Measurements from ENCODE around the gene ACSL1.

ACSL1 gene

DNA sequence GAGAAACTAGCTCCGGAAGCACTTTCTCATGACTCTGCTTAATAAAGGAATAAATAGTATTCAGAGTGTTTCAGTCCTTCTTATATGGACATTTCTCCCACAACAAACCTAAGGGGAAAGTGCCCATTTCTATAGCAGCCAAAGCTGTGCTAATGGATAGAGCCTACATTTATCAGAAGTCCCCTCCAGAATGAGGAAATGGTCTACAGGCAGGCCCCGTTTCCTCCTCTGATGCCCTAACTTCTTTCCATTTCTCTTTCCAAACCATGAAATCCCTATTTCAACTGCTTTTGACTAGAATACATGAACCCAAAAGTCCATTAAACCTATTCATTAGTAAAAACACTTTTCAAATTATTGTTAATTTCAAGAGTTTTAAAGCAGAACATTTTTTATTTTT, 4.5 kb downstream of the ACSL1 start:
- Histone ChIP-seq H4K20me1 (ENCODE audit: insufficient read depth, low read length, poor library complexity, severe bottlenecking) (no peaks in the 10 kb centered on the region), H3F3A (ENCODE audit: low read depth) (no peaks in the 10 kb centered on the region; the same call in 1 of the 2 replicates), H2AFZ (ENCODE audit: low read length) (no peak overlapping the region), H3K4me1 (ENCODE audit: insufficient read depth, low read length, poor library complexity, severe bottlenecking) (peaks cover 16% of the 10 kb centered on the region), H3K9me3 (ENCODE audit: insufficient read depth, low read depth, low read length) (no peaks in the 10 kb centered on the region), H3K4me3 (ENCODE audit: low read length, poor library complexity, severe bottlenecking) (no peak overlapping the region), H3K79me2 (ENCODE audit: insufficient read depth, low read length) (no peaks in the 10 kb centered on the region), H3K9ac (ENCODE audit: low read depth, low read length, poor library complexity, severe bottlenecking) (no peak overlapping the region), H3K9me2 (replicated peaks; ENCODE audit: low read depth, low read length) (no peaks in the 10 kb centered on the region), H3K36me3 (ENCODE audit: insufficient read depth, low read length) (no peaks in the 10 kb centered on the region), H3K4me2 (ENCODE audit: low read depth, low read length, poor library complexity, severe bottlenecking) (no peak overlapping the region), H3K27me3 (ENCODE audit: insufficient read depth, low read length, poor library complexity, severe bottlenecking) (peaks cover 9% of the 10 kb centered on the region)
- no peak for TF ChIP-seq EZH2phosphoT487 (IDR thresholded peaks at IDR 0.05; ENCODE audit: borderline replicate concordance)
- TF ChIP-seq, protein P1, sequence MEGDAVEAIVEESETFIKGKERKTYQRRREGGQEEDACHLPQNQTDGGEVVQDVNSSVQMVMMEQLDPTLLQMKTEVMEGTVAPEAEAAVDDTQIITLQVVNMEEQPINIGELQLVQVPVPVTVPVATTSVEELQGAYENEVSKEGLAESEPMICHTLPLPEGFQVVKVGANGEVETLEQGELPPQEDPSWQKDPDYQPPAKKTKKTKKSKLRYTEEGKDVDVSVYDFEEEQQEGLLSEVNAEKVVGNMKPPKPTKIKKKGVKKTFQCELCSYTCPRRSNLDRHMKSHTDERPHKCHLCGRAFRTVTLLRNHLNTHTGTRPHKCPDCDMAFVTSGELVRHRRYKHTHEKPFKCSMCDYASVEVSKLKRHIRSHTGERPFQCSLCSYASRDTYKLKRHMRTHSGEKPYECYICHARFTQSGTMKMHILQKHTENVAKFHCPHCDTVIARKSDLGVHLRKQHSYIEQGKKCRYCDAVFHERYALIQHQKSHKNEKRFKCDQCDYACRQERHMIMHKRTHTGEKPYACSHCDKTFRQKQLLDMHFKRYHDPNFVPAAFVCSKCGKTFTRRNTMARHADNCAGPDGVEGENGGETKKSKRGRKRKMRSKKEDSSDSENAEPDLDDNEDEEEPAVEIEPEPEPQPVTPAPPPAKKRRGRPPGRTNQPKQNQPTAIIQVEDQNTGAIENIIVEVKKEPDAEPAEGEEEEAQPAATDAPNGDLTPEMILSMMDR (conservative IDR thresholded peaks at IDR 0.05; ENCODE audit: low read length), result no peak

- H3K4me3 ChIP-seq (ENCODE audit: low read length, poor library complexity, severe bottlenecking), result no peak overlapping the region
- no peaks in the 10 kb centered on the region for H3K9me3 ChIP-seq (ENCODE audit: insufficient read depth, low read depth, low read length)
- H3K27me3 ChIP-seq (ENCODE audit: insufficient read depth, low read length, poor library complexity, severe bottlenecking), result peaks cover 4% of the 10 kb centered on the region
- H3K4me1 ChIP-seq (ENCODE audit: insufficient read depth, low read length, poor library complexity, severe bottlenecking), result peaks cover 9% of the 10 kb centered on the region
- H3K9me2 ChIP-seq (replicated peaks; ENCODE audit: low read depth, low read length), result no peaks in the 10 kb centered on the region
- no peak overlapping the region for H3K4me2 ChIP-seq (ENCODE audit: low read depth, low read length, poor library complexity, severe bottlenecking)
- H3K79me2 ChIP-seq (ENCODE audit: insufficient read depth, low read length), result no peaks in the 10 kb centered on the region
- H3F3A ChIP-seq (ENCODE audit: low read depth), result no peaks in the 10 kb centered on the region; the same call in 1 of the 2 replicates
- no peak for TF ChIP-seq EZH2phosphoT487 (IDR thresholded peaks at IDR 0.05; ENCODE audit: borderline replicate concordance)
- TF ChIP-seq, protein P1 (conservative IDR thresholded peaks at IDR 0.05; ENCODE audit: low read length), result no peak
- H3K36me3 ChIP-seq (ENCODE audit: insufficient read depth, low read length), result no peaks in the 10 kb centered on the region
- no peak overlapping the region for H2AFZ ChIP-seq (ENCODE audit: low read length)
- H4K20me1 ChIP-seq (ENCODE audit: insufficient read depth, low read length, poor library complexity, severe bottlenecking), result no peaks in the 10 kb centered on the region
- H3K9ac ChIP-seq (ENCODE audit: low read depth, low read length, poor library complexity, severe bottlenecking), result no peak overlapping the region
These were observed 6.0 kb downstream of the ACSL1 start for GRCh38 chr4:184819786-184820185.

DNA sequence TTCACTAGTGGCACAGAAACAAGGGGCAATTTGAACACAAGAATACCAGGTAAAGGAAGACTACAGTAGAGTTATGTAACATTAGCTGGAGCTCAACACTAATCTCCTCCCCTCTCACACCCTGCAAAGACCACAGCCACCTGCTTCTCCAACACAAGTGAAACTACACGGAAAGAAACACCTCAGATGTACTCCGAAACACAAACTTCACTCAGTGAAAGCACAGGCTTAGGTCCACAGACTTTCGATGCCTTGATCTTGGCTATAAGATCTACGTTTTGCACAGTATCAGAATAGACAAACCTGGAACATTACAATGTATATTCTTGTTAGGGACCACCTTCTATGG, 7.6 kb downstream of the ACSL1 start:
- no peaks in the 10 kb centered on the region for H3K79me2 ChIP-seq (ENCODE audit: insufficient read depth, low read length)
- no peaks in the 10 kb centered on the region for H3K27me3 ChIP-seq (ENCODE audit: insufficient read depth, low read length, poor library complexity, severe bottlenecking)
- H3K4me2 ChIP-seq (ENCODE audit: low read depth, low read length, poor library complexity, severe bottlenecking), result no peak overlapping the region
- H3K9me3 ChIP-seq (ENCODE audit: insufficient read depth, low read depth, low read length), result no peaks in the 10 kb centered on the region
- H3F3A ChIP-seq (ENCODE audit: low read depth), result no peaks in the 10 kb centered on the region
- TF ChIP-seq EZH2phosphoT487 (IDR thresholded peaks at IDR 0.05; ENCODE audit: borderline replicate concordance), result no peak
- TF ChIP-seq, protein P1 (conservative IDR thresholded peaks at IDR 0.05; ENCODE audit: low read length), result no peak
- no peaks in the 10 kb centered on the region for H4K20me1 ChIP-seq (ENCODE audit: insufficient read depth, low read length, poor library complexity, severe bottlenecking)
- no peaks in the 10 kb centered on the region for H3K36me3 ChIP-seq (ENCODE audit: insufficient read depth, low read length)
- H3K9me2 ChIP-seq (replicated peaks; ENCODE audit: low read depth, low read length), result no peaks in the 10 kb centered on the region
- H3K9ac ChIP-seq (ENCODE audit: low read depth, low read length, poor library complexity, severe bottlenecking), result no peak overlapping the region
- H3K4me3 ChIP-seq (ENCODE audit: low read length, poor library complexity, severe bottlenecking), result no peak overlapping the region
- no peaks in the 10 kb centered on the region for H3K4me1 ChIP-seq (ENCODE audit: insufficient read depth, low read length, poor library complexity, severe bottlenecking)
- H2AFZ ChIP-seq (ENCODE audit: low read length), result no peak overlapping the region

Measured in Loucy (cell line).